Stimulated activated CD4-positive, alpha-beta T cell treated with anti-CD3 and anti-CD28 coated beads, Interleukin-4, amount 100 ng/mL, for 24 hours (primary cell): Measurements from ENCODE around the gene DOCK1.

Experiments used
- DNase-seq: peaks from one replicate; pipeline ENCODE4 v3.0.0-alpha.2; 2020

Gene DOCK1

DNA sequence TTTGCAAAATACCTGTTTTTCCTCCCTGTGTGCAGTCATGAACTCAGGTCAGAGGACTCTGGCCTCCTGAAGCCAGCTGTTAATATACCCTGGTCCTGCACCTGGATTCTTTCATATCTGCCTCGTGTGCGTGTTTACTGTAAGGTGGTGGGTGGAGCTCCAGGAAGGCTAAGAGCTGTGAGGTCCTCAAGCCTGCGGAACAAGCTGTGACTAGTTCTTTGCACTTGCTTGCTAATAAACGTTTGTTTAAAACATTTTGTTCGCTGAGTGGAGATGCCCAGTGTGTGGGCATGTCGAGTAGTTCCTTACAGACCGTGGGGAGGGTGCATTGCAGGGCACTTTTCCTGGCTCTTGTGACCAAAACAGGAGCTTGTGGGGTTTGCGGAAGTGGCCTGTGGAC lies 139.0 kb downstream of the DOCK1 start:
- no peak for DNase-seq

DNA sequence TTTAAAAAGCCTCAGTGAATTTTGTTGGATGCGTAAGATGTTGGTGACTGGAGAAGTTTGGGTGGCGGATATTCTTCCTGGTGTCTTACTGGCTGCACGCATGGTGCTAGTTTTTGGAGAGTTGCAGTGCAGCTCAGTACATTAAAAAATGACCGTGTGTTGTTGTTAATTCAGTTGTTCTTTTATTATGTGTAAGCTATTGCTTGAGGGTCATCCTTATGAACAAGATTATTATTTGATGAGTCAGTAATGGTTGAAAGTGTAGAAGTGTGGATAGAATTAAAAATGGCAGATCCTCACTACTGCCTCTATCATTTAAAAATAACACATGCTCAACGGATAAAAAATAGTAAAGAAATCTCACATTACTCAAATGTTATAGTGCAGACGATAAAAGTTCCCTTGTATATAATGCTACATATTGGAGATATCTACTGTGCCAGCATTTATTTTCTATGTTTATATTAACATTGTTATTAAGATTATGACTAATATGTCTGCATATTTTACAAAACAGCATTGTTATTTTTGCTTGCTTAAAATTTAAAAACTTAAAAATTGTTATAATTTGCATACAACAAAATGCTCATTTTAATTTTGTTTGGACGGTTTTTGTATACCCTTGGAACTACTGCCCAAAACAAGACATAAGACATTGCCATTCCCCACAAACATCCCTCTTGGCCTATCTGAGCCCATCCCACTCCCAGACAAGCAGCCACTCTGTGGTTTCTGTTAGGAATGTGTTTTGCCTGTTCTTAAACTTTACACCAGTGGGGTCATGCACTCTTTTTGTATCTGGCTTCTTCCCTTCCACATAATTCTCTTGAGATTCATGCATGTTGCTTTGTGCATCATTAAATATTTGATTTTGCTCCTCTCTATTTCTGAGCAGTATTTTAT lies 142.0 kb downstream of the DOCK1 start:
- no peak for DNase-seq

DNA sequence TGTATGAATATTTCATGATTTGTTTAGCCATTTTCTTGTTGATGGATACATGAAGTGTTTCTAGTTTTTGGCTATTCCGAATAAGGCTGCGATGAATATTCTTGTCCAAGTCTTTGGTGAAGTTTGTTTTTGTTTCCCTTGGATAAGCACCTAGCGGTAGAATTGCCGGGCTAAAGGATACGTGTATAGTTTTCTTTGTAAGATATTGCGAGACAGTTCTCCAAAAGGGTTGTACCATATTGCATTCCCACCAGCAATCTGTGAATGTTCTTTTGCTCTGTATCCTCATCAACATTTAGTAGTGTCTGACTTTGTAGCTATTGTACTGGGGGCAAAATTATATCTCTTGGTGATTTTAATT lies 142.6 kb downstream of the DOCK1 start:
- DNase-seq, result no peak

DNA sequence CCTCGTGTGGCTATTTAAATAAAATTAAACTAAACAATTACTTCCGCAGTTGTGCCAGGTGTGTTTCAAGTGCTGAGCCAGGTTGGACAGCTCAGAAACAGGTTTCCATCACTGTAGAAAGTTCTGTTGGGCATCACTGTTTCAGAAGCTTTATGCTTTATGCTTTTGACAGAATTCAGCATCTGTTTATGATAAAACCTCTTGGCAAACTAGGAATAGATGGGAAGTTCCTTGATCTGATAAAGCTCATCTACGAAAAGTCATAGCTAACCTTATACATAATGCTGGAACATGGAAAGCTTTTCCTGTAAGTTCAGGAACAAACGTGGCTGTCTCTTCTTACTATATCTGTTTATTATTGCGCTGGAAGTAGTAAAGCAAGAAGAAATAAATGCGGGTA lies 143.4 kb downstream of the DOCK1 start:
- DNase-seq, result no peak

DNA sequence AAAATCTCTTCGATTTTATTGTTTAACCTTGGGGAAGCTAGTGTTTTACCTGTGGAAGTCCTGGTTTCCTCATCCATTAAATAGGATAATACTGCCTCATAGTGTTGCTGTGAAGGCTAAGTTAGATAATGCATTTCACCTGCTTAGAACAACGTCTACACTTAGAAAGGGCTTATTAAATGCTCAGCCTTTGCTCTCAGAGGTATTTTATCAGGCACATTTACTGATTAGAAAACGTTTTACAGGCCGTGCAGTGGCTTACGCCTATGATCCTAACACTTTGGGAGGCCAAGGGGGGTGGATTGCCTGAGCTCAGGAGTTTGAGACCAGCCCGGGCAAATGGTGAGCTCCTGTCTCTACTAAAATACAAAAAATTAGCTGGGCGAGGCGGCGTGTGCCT lies 146.8 kb downstream of the DOCK1 start:
- DNase-seq, result no peak

DNA sequence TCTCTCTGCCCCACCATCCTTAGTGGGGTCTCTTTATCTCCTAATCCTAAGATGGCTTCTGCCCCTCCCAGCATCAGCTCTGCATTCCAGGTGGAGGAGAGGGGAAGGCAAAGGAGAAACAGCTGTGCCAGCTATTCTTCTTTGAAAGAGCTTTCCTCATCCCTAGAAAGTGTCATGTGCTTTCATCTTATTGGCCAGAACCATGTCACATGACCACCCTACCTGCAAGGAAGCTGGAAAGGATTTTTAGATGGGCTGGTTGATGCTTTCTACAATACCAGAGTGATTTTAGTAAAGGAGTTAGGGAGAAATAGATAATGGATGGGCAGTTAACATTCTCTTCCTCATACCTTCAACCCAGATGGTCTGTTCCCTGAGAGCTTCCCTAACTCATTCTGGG lies 150.0 kb downstream of the DOCK1 start:
- DNase-seq, result no peak

DNA sequence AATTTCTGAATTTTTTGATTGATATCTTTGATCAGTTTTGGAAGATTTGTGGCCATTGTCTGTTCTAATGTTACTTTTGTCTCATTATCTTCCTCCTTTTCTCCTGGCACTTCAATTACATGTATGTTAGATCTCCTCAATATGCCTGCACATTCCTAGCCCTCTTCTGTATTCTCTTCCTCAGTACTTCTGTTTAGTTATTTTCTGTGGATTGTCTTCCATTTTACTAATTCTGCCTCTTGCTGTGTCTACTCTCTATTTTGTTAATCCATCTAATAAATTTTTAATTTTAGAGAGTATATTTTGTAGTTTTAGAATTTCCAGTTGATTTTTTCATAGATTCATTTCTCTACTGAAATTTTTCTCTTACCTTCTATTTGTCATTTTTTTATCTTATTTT lies 154.1 kb downstream of the DOCK1 start:
- DNase-seq, result no peak

DNA sequence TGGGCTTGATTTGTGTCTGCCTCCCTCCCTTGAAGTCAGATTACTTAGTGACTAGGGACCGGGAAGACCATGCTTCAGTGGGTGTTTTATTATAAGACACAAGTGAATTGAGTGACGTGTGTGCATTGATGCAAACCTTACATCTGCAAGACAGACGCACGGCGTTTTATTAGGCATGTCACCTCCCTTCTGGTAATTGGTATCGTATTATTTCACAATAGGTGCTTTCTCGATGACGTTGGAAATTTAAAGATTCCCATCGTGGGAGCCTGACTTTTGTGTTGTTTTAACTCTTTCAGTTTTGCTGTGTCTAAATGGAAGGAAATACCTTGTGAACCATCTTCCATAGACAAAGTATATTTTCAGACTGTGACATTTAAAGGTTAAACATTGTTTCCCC lies 158.5 kb downstream of the DOCK1 start:
- DNase-seq, result no peak

DNA sequence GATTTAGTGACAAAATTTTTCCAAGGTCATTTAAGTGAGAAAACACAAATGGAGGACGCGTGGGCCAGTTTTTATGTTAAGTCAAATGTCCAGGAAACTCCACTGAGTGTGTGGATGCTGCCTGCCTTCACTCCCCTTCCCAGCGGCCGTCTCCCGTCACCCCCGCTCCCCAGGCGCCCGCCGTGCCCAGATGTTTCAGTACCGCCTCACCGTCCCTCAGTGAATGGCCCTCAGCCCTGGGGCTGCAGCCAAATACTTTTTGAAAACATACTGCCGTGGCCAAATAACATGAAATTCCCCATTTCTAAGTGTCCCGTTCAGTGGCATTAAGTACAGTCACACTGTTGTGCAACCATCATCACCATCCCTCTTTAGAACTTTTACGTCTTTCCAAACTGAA lies 159.2 kb downstream of the DOCK1 start:
- DNase-seq, result no peak

DNA sequence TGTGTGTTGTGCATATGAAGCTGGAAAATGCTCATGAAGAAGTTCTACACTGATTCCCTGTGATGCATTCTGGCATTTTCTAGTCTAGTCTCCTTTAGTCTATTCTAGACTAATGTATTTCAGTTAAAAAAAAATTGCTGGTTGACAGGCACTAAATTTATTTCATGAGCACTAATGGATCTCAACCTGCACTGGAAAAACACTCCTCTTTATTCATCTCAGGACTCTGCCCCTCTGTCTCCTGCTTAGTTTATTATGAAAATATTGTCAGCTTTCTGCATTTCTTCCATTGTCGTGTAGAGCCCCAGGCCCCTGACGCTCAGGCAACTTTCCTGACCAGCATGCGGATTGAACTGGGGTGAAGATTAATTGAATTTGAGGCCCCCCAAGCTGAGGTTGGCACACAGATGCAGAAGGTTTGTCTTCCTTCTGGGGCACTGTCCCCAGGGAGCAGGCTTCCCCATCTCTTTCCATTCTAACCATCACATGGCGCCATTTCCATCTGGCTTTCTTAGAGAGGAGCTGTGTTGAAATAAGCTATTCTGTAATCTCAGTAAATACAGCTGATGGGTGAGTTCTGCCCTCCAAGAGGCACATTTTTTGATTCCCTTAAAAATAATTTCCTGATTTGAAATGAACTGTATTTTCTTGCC lies 162.4 kb downstream of the DOCK1 start:
- no peak for DNase-seq

DNA sequence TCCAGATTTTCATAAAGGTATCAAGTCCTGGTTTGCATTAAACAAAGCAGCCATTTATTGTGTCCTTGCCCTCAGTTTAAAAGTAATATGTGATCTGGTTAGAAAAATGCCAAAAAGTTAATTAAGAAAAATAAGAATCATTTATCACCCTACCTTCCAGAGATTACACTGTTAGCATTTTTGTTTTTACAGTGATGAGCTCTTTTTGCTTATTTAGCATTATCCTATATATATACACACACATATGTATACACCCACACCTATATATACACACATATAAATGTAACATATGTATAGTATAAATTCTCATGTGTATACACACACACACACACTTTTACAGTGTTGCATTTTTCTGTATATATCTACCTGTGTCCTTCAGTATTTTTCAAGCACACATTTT lies 163.3 kb downstream of the DOCK1 start:
- no peak for DNase-seq

DNA sequence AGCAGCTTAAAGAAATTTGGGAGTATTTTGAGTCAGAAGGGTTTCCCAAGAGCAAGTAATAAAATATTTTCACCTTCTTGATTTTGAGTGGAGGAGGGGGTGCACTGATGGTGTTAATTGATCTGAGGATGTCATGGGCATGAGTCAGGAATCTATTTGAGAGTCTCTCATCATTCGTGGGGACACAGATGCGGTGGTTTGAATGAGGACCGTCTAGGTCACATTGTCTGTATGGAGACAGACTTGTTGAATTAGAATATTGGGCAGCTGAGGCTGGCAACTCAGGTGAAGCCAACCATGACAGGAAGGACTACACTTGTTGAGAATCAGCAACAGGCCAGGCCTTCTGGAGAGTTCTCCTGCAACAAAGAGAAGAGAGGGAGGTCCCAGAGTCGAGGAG lies 164.2 kb downstream of the DOCK1 start:
- DNase-seq, result no peak

DNA sequence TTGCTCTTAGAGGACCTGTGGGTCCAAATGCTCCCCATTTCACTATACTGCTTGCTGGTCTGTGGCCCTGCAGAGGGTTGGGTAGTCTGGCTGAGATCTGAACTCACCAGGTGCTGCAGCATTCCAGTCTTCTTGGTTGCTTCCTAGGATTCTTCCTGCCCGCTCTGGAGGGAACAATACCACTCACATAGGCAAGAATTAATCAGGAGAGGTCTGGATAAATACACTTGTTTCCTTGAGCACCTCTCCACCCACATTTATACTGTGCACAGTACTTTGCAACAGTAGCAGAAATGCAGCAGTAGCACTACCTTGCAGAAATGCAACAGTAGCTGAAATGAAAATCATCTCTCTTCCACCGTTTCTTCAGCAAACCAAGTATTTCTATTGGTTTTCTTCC lies 165.9 kb downstream of the DOCK1 start:
- no peak for DNase-seq

DNA sequence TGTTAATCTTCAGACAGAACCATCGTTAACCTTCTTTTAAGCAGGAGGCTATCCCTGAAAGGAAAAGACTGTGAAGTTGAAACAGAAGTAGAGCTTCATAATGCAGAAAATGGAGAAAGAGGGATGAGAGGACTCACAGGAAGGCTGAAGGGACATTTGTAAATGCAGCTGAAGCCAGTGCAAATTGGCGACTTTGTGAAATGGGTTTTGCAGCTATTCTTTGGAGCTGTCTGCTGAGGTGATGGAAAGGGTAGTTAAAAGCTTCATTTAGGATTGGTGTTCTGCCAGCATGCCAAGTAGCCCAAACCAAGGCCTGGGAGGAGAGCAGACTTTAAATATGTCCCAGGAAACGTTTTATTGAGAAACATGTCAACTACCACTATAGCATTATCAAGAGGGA lies 168.4 kb downstream of the DOCK1 start:
- no peak for DNase-seq

DNA sequence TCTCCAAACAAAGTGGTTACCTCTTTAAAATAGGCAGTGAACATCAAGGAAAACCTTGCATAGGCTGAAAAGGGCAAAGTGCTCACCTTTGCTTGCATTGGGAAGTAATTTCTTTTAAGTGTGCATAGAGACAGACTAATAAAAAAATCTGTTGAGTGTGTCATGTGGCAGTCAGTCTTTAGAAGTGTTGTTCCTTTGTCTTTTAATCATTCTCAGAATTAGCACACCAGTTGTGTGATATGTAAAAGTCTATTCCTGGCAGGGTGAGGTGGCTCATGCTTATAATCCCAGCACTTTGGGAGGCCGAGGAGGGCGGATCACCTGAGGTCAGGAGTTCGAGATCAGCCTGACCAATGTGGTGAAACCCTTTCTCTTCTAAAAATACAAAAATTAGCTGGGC lies 174.2 kb downstream of the DOCK1 start:
- DNase-seq, result no peak

DNA sequence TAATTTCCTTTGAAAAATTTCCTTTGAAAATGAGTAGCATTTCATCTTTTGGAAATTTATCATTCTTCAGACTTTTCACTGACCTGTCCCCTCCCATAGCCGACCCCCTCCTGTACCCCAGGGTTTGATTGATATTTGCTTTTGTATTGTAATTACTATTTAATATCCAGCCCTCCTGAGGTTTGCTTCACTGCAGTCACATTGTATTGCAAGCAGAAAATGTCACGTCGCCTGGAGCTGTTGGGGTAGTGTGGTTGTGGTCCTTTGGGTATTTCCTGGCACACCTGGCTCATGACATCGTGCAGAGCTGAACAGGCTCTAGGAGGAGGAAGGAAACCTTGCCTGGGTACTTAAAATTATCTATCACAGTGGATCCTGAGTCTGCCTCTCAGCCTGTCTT lies 175.1 kb downstream of the DOCK1 start:
- DNase-seq, result no peak

DNA sequence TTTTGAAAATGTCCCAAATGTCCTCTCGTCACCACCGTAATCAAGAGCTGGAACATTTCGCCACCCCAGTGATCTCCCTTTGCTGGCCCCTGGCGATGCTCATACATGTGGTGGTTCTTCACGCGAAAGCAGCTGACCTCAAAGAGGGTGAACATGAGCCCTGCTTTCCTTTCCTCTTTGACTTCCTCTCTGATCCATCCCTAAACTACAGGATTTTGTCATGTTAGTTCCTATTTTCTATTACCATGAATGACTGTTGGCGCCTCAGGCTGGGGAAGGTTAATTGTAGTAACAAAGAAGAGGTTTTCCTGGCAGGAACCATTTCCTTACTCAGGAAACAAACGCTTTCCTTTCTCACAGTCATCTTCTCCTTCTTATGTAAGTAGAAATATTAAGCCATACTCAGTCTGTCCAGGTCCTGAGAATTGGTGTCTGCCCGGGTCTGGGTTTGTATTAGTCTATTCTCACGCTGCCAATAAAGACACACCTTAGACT lies 176.7 kb downstream of the DOCK1 start:
- DNase-seq, result no peak

DNA sequence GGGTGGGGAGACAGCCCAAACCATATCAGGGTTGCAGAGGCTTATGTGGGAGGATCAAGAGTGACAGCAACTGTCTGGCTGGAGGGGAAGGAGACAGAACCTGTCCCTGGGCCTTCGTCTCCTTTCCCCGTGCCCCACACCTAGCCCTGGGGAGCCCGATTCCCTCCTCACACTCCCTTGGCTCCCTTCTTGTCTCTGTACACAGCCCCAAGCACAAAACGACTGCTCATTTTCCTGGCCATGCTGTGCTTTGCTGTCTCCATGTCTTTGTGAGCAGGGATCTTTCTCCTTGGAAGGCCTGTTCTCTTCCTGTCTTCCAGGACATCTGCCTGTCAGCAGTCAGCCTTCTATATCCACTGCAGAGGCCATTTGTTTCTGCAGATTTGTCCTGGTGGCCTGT lies 177.4 kb downstream of the DOCK1 start:
- DNase-seq, result no peak

DNA sequence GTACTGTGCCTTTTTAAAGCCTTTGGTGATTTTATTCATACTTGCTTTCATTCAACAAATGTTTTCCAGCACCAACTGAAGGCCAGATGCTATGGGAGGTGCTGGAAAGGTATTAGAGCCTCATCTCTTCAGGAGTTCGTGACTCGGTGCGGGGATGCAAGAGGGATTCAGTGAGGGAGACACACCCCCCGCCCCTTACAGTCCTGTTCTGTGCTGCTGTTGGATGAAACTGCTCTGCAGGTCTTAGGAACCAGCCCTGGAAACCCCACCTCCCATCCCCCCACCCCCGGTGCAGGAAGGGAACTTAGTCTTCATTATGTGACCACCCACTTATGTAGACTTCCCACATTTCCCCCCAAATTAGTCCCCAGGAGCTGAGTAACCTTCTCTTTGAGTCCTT lies 180.7 kb downstream of the DOCK1 start:
- no peak for DNase-seq

DNA sequence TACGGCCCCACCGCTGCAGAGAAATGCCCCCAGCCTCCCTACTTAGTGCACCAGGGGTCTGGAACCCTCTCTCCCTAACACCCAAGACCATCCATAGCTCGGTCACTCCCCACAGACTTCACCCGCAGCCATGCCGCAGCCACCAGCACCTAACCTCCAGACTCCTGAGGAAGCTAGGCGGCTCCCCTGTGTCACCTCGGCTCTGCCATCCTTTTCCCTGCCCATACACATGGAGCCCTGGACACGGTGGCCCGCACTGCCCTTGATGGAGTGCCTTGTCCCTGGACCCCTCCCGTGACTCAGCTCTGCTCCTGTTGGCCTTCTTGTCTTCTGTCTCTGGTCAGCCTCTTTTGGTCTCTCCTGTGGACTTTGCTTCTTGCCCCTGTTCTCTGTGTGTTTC lies 183.7 kb downstream of the DOCK1 start:
- no peak for DNase-seq

DNA sequence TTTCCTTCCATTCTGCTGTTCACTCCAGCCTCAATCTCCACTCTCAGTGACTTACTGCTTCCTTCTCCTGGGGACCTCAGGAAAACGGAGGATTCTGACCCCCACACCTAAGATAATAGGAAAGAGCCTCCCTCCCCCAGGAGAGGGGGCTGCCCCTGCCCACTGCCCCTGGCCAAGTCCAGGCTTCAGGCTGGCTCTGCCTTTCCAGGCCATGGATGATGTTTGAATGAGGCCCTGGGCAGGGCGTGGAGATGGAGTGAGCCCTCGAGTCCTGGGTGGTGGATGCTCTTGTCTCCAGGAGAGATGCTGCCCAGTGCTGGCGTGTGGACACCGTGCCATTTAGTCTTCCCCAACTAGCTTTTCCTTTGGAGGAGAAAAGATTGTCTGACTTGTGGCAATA lies 184.2 kb downstream of the DOCK1 start:
- no peak for DNase-seq

DNA sequence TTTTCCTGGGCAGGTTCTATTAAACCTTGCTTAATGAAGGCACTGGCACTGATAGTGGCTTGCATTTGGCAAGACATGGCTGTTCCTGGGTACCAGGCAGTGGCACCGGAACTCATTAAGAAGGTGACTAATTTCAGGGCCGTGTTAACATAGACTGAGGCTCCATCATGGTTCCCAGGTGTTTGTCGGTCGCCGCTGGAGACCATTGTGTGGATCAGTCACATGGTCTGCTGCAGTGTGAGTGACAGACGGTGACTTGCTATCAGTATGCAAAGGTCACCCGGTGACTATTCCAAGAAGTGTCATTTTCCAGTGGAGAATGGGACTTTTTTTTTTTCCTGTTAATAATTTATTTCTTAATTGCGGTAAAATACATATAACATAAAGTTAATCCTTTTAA lies 184.9 kb downstream of the DOCK1 start:
- DNase-seq, result no peak

DNA sequence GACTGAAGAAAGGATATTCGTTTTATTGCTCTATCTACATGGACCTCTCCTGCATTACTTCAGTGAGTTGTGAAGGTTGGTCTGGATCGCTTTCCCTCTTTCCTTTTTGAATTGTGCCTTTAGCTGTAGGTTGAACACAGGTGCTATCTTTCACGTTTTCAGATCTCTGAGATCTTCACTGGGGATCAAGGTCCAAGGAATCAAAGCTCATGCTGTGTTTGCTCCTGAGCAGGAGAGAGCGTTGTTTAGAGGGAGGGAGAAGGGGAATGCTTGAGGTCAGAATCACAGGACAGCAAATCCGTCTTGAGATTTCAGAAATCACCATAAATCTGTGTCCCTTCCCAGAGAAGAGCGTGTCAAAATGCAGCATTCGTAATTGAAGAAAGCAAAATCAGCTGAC lies 186.1 kb downstream of the DOCK1 start:
- no peak for DNase-seq

DNA sequence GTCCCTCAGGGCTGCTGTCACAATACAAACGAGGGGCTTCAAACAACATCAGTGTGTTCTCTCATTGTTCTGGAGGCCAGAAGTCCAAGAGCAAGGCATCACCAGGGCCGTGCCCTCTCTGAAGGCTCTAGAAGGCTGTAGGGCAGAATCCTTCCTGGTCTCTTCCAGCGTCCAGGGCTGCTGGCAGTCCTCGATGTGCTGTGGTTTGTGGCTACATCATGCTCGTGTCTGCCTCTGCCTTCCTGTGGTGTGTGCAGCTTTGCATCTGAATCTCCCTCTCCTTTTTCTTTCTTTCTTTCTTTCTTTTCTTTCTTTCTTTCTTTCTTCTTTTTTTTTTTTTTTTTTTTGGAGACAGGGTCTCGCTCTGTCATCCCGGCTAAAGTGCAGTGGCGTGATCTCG lies 187.7 kb downstream of the DOCK1 start:
- no peak for DNase-seq

DNA sequence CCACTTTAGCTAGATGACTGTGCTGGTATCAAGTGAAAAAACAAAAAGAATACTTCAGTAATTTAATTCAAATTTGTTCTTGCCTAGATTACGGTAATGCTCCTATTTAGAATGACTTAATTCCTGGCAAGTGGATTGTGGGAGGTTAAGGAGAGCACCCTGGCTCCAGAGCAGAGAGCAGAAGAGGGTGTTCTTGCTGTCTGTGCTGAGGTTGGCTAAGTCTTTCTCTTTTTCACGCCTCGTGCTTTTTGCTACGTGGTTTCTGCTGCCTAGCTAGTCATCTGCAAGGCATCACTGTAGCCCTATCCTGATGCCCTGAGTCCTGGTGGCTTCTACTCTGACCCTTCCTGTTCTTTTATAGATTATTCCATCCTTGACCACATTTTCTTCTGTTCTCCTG lies 189.8 kb downstream of the DOCK1 start:
- DNase-seq, result no peak
